Small intestine (tissue), 7 donors: ENCODE data around the gene FN1. TPM values are rescaled to one million over a fixed set of nuclear protein-coding genes. Genes with fewer than 3 reads are reported as not detected.

Experiments used
- DNase-seq, 2 donors: peaks; one replicate each; pipeline versions ENCODE4 v3.0.0 to v3.0.0-alpha.2; 2013
- FAIRE-seq: peaks from 2 replicates; lab custom pipeline; 2012; peaks lifted over from hg19 to GRCh38; lab: Jason Lieb, UNC
- H3K27ac ChIP-seq, 3 donors: one replicate each; pipeline ENCODE4 v1.5.1; 2013; ENCODE audit warnings: low read length in 2 of 3, mild to moderate bottlenecking in 2 of 3, control low read depth in 1 of 3, inconsistent platforms in 1 of 3, low read depth in 1 of 3, moderate library complexity in 1 of 3
- H3K27me3 ChIP-seq, 3 donors: one replicate each; pipeline ENCODE4 v1.6.1; 2013; ENCODE audit warnings: low read length in 3 of 3, inconsistent platforms in 1 of 3; ENCODE audit not compliant: control insufficient read depth in 3 of 3, insufficient read depth in 3 of 3
- H3K36me3 ChIP-seq, 3 donors: one replicate each; pipeline ENCODE4 v1.6.1; 2013; ENCODE audit warnings: low read length in 3 of 3, inconsistent platforms in 1 of 3, low read depth in 1 of 3, mild to moderate bottlenecking in 1 of 3, moderate library complexity in 1 of 3; ENCODE audit not compliant: control insufficient read depth in 3 of 3, insufficient read depth in 2 of 3
- H3K4me1 ChIP-seq, 3 donors: one replicate each; pipeline ENCODE4 v1.6.1; 2013; ENCODE audit warnings: low read length in 2 of 3, inconsistent platforms in 1 of 3, low read depth in 1 of 3, mild to moderate bottlenecking in 1 of 3, moderate library complexity in 1 of 3; ENCODE audit not compliant: control insufficient read depth in 3 of 3, insufficient read depth in 2 of 3
- H3K4me3 ChIP-seq, 3 donors: one replicate each; pipeline ENCODE4 v1.5.1; 2013; ENCODE audit warnings: low read length in 3 of 3, control low read depth in 1 of 3, inconsistent platforms in 1 of 3, low read depth in 1 of 3, mild to moderate bottlenecking in 1 of 3, moderate library complexity in 1 of 3
- H3K9me3 ChIP-seq, 2 donors: one replicate each; pipeline ENCODE4 v1.6.1; 2013; ENCODE audit warnings: low read depth in 1 of 2, low read length in 1 of 2; ENCODE audit not compliant: control insufficient read depth in 2 of 2, insufficient read depth in 1 of 2
- WGBS, 3 donors: extraction: QIAGEN DNeasy Blood & Tissue Kit; methylation state at CpG; one replicate each; pipeline ENCODE4 v1.1.7; 2013; 5-methylcytosine and 5-hydroxymethylcytosine counted together
- polyA plus RNA-seq, 4 donors: library from polyadenylated mRNA; stranded (reverse) in 3 of 4; unstranded in 1 of 4; fragments of 200-250 nt in 3 of 4; fragments of 120-200 nt in 1 of 4; gene quantifications; one replicate each; pipeline versions ENCODE4 v1.2.1 to v1.2.3, GENCODE V29; 2013
- donor health status: healthy with polysubstance abuse.
- donor health status: control.
- donor health status: control.
- donor health status: Bipolar disorder and iron deficiency.
- donor health status: healthy.

FN1 gene
- polyA plus RNA-seq, 4 donors: 4.2 to 302 (median 52.7) TPM

DNA sequence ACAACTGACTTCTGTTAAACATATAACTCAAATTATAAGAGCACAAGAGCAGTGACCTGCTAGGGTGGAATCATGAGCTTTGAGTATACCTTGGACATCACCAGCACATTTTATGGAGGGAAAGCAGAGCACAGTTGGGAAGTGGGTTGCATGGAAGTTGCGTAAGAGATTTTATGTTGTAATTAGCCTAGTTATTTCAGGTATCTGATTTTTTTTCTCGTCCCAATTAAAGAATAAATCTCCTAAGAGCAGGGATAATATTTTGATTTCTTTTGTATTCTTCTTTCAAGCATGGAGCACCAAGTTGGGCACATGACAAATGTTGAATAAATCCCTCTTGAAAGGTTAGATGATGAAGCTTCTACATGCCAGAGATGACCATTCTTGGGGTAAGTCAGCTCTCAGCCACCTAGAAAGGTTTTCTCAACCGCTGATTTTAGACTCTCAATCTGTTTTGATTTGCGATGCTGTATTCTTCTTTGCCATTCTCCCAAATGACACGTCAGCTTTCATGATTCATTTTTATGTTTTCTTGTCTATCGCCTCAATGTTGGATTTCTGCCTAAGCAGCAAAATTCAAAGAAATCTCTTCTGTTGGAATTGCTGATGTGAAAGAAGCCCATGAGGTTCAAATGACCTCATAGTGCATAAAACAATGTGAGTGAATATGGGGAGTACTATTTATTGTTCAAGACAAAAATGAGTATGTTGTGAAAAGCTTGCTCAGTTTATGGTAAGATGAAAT, 15.3 kb upstream of the FN1 start:
- WGBS, 3 donors: 83 to 89% (median 86%) methylated on average over 6 of the region's 6 CpGs
- Histone ChIP-seq H3K4me3 (no peak overlapping the region), H3K4me1 (no peaks in the 10 kb centered on the region), H3K9me3 (peaks cover 0 to 4% of the 10 kb centered on the region in 2 donors), H3K27ac (no peak overlapping the region), H3K27me3 (no peaks in the 10 kb centered on the region), H3K36me3 (no peaks in the 10 kb centered on the region)
- FAIRE-seq: no peak
- no peak for DNase-seq

GRCh38 chr2:215450188-215451011, 14.5 kb upstream of the FN1 start:
- Histone ChIP-seq H3K36me3 (no peaks in the 10 kb centered on the region), H3K27ac (no peak overlapping the region), H3K4me3 (no peak overlapping the region), H3K9me3 (peaks cover 0 to 4% of the 10 kb centered on the region in 2 donors), H3K27me3 (no peaks in the 10 kb centered on the region), H3K4me1 (no peaks in the 10 kb centered on the region)
- FAIRE-seq: no peak
- DNase-seq: no peak
- WGBS, 3 donors: 85 to 89% (median 88%) methylated on average over 4 of the region's 4 CpGs

DNA sequence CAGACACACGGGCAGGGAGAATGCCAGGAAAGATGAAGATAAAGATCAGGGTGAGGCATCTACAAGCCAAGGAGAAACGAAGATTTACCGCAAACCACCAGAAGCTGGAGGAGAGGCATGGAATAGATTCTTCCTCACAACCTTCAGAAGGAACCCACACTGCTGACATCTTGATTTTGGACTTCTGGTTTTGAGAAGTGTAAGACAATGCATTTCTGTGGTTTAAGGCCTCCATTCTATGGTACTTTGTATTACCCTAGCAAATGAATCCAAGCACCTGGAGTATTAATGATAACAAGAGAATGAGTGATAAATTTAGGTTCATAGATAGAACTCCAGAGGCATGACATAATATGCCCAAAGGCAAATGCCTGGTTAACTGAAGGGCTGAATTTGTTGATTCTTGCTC, 11.8 kb upstream of the FN1 start:
- no peak for FAIRE-seq
- H3K27me3 ChIP-seq: no peaks in the 10 kb centered on the region
- 42 to 74% (median 57%) methylated on average over 3 of the region's 3 CpGs for WGBS, 3 donors
- H3K27ac ChIP-seq: no peak overlapping the region
- no peak overlapping the region for H3K4me3 ChIP-seq
- H3K9me3 ChIP-seq: peaks cover 0 to 4% of the 10 kb centered on the region in 2 donors
- H3K36me3 ChIP-seq: no peaks in the 10 kb centered on the region
- no peak for DNase-seq
- no peaks in the 10 kb centered on the region for H3K4me1 ChIP-seq

- no peak overlapping the region for H3K27ac ChIP-seq
- H3K27me3 ChIP-seq: no peaks in the 10 kb centered on the region
- no peak overlapping the region for H3K4me3 ChIP-seq
- H3K36me3 ChIP-seq: no peaks in the 10 kb centered on the region
- peaks cover 0 to 4% of the 10 kb centered on the region in 2 donors for H3K9me3 ChIP-seq
- DNase-seq (no peak), FAIRE-seq (no peak)
- WGBS, 3 donors: 57 to 68% (median 62%) methylated on average over 2 of the region's 2 CpGs
- H3K4me1 ChIP-seq: no peaks in the 10 kb centered on the region
Observed at GRCh38 chr2:215447056-215447455, 11.2 kb upstream of the FN1 start.

DNA sequence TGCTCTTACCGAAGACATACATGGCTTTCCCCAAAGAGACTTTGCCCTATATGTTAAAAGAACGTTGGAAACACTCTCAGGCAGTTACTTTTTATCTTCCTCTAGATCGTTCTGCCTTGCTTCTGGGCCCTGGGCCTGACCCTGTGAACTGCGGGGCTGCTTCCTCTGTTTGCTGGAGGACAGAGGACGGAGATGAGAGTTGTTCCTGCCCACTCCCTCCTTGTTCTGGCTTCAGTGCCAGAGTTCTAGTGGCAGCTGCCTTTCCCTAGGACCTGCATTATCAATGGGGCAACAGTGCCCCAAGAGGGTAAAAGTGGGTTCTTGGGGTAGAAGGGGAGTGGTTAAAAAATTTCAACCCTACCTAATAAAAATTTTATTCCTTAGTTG, 6.5 kb upstream of the FN1 start:
- no peaks in the 10 kb centered on the region for H3K27me3 ChIP-seq
- DNase-seq (peak in 1 of 2 donors; percentile 39), FAIRE-seq (no peak)
- WGBS, 3 donors: 11 to 36% (median 18%) methylated on average over 5 of the region's 5 CpGs
- peaks cover 0 to 2% (median 0%) of the 10 kb centered on the region in 3 donors for H3K4me1 ChIP-seq
- no peaks in the 10 kb centered on the region for H3K9me3 ChIP-seq
- H3K27ac ChIP-seq: no peak overlapping the region
- H3K4me3 ChIP-seq: no peak overlapping the region
- no peaks in the 10 kb centered on the region for H3K36me3 ChIP-seq

DNA sequence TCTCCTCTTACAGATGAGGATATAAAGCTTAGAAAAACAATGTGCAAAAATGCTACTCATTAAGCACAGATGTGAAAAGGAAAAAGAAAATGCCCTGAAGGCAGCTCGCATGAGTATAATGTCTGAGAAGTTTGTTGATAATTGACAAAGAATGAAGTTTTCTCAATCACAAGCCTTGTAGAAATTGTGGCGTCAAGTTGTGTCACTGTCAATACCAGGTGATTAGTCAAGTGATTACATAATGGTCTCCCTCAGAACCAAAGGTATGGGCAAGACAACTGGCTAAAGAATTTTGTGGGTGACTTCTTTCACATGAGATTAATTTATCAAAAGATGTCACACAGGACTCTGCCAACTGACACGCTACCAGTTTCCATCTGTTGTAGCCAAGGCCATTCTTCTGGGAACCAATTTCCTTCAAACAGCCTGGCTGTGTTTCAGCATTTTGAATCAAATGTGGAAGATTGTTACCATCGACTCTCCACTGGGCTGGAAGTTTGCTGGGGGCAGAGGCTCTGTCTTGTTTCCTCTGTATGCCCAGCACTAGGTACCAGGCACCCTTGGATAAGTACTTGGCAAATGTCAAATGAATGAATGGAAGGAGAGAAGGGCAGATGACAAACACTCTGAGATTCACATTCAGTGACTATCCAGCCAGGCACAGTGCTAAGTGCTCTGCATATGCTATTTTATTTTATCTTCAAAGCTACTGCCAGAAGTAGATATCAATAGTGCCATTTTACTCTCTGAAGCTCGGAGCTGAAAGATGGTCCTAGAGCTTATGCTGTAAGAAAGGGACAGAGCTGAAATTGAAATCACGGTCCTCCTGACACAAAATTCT, 5.9 kb upstream of the FN1 start:
- Histone ChIP-seq H3K27ac (no peak overlapping the region), H3K27me3 (peaks cover 0 to 6% (median 0%) of the 10 kb centered on the region in 3 donors), H3K4me3 (no peak overlapping the region), H3K4me1 (peaks cover 0 to 5% (median 0%) of the 10 kb centered on the region in 3 donors), H3K36me3 (no peaks in the 10 kb centered on the region), H3K9me3 (no peaks in the 10 kb centered on the region)
- FAIRE-seq: no peak
- WGBS, 3 donors: 66 to 79% (median 67%) methylated on average over 6 of the region's 6 CpGs
- peak in 1 of 2 donors; percentile 14 for DNase-seq

- peak in 1 of 2 donors; percentile 34 for DNase-seq
- no peaks in the 10 kb centered on the region for H3K36me3 ChIP-seq
- H3K9me3 ChIP-seq: no peaks in the 10 kb centered on the region
- no peak for FAIRE-seq
- H3K4me1 ChIP-seq: peaks cover 0 to 8% (median 0%) of the 10 kb centered on the region in 3 donors
- WGBS, 3 donors: 26 to 56% (median 29%) methylated on average over 5 of the region's 5 CpGs
- H3K4me3 ChIP-seq: no peak overlapping the region
- peaks cover 0 to 16% (median 0%) of the 10 kb centered on the region in 3 donors for H3K27me3 ChIP-seq
- no peak overlapping the region for H3K27ac ChIP-seq
Observed at GRCh38 chr2:215439980-215440512, 4.2 kb upstream of the FN1 start.

GRCh38 chr2:215439404-215439803, 3.5 kb upstream of the FN1 start:
- Histone ChIP-seq H3K27ac (no peak overlapping the region), H3K27me3 (peaks cover 0 to 16% (median 0%) of the 10 kb centered on the region in 3 donors)
- FAIRE-seq: no peak

More at GRCh38 chr2:215439404-215439803, 3.5 kb upstream of the FN1 start:
- no peak for DNase-seq
- WGBS, 3 donors: 50 to 76% (median 58%) methylated on average over 2 of the region's 2 CpGs
- Histone ChIP-seq H3K4me1 (peaks cover 0 to 8% (median 0%) of the 10 kb centered on the region in 3 donors), H3K9me3 (no peaks in the 10 kb centered on the region), H3K36me3 (no peaks in the 10 kb centered on the region), H3K4me3 (no peak overlapping the region)
